Hematopoietic multipotent progenitor cell (in vitro differentiated cells): ENCODE data around the gene PLSCR3. TPM values are rescaled to one million over a fixed set of nuclear protein-coding genes. Genes with fewer than 3 reads are reported as not detected.

ENCODE experiments used
- DNase-seq, 3 donors: peaks; one replicate each; pipeline ENCODE4 v3.0.0-alpha.2; 2011 to 2015; ENCODE audit warnings: low read depth in 2 of 3, low spot score in 2 of 3
- total RNA-seq: library from RNA; depleted of rRNA; stranded (reverse); fragments of >200 nt; gene quantifications from one replicate; pipeline ENCODE4 v1.2.3, GENCODE V29; 2012

PLSCR3 gene
- total RNA-seq, 1 donor, result 26.9 TPM

DNA sequence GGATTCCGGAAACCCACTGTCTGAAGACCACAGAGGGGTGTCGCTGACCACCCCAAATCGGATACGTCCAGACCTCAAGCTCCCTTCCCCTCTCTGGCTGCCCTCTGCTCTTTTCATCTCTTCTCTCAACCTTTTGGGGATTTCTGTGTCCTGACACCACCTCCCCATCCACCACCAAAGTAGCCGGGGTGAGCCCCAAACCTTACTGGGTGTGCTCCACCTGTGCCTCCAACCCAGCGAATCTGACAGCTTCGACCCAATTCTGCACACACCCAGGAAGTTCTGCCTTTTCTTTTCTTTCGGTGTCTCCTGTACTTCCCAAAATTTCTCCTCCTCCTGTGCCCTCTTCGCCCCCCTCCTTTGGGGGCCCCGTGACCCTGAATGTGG lies 41.8 kb downstream of the PLSCR3 start:
- peak in 2 of 3 donors; percentile 26 for DNase-seq

DNA sequence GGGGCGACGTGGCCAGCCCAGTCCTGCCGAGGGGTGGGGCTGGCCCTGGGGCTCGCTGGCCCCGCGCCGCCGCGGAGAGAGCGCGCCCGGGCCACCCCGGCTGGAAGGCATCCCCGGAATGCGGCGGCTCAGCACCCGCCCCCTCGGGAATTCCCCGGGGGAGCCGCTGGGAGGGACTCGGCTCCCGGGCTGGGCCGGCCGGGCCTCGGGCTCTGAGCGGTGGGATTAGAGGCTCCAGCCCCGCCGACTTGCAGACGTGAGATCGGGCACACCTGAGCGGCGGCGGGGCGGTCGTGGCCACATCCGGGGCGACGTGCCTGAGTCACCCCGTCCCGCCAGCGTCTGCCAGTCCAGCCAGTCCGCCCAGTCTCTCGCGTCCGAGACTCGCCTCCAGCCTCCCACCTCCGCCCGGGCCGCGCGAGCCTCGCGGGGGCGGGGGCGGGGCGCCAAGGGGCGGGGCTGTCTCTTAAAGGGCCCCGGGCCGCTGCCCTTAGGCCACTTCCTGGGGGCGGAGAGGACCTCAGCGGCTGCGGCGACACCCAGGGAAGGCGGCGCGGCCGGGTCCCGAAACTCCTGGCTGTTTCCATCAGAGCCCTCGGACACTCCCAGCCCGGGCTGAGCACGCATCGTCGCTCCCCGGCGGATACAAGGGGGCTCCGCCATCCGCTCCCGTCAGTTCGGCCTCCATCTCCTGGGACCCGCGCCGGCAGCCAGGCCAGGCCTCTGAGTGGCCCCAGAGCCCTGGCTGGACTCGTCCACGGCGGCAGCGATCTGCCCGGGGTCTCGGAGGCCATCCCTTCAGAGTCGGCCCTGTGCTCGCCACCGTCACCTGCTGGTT lies 42.4 kb downstream of the PLSCR3 start, which contains the start of gene KCTD11:
Gene KCTD11 (plus strand): TSS at position 498 of the 838 bp plus-strand sequence.
- peak in 2 of 3 donors; percentile 30 to 43 for DNase-seq

DNA sequence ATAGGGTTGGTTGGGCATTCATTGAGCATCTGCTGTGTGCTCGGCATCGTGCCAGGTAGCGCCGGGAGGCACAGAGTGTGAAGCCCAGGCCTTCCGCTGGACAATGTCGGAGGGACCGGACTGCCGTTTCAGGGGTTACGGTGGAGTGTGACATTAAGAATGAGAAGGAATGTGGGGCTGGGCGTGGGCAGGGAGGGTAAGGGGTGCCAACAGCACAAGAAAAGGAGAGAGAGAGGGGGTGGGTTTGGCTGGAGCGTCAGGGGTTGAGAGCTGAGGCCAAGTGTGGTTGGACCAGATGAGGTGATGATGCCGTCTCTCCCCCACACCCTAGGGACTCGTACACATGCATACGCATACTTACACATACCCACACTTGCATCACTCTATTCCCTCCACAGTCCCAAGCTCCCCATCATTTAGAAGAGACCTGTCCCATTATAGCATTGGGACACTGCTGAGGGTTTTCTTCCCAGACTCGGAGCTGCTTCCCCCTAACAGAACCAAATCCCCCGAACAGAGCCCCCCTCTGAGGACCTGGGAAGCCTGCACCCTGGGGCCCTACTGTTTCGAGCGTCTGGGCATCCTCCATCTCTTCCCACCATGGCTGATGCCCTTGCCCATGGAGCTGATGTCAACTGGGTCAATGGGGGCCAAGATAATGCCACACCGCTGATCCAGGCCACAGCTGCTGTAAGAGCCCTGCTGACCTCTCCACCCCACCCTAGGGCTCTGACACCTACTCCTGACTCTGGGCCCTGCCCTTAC lies 45.7 kb downstream of the PLSCR3 start:
- DNase-seq, result no peak

DNA sequence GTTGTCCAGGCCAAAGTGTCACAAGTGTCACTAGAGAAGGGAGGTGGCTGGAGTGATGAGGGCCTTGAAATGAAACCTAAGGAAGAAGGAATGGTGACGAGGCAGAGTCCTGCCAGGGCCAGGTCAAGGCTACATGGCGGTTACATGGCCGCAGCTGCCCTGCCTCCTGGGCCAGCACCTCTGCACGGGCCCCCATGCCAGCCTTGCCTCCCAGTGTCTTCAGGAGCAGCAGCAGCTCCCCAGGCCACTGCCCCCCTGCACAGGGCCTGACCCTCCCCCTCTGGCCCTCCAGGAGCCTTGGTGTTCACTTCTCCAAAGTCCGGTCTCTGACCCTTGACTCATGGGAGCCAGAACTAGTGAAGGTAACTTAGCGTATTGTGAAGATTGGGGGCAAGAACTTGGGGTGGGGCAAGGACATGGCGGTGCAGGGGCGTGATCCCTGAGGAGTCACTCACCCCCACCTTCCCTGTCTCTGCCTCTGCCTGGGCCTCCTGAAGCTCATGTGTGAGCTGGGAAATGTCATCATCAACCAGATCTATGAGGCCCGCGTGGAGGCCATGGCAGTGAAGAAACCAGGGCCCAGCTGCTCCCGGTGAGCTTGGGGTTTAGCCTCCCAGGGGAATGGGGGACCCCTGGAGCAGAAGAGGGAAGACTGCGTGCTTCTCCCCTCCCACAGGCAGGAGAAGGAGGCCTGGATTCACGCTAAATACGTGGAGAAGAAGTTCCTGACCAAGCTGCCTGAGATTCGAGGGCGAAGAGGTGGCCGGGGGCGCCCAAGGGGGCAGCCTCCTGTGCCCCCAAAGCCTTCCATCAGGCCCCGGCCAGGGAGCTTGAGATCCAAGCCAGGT lies 46.5 kb downstream of the PLSCR3 start:
- DNase-seq, result no peak

DNA sequence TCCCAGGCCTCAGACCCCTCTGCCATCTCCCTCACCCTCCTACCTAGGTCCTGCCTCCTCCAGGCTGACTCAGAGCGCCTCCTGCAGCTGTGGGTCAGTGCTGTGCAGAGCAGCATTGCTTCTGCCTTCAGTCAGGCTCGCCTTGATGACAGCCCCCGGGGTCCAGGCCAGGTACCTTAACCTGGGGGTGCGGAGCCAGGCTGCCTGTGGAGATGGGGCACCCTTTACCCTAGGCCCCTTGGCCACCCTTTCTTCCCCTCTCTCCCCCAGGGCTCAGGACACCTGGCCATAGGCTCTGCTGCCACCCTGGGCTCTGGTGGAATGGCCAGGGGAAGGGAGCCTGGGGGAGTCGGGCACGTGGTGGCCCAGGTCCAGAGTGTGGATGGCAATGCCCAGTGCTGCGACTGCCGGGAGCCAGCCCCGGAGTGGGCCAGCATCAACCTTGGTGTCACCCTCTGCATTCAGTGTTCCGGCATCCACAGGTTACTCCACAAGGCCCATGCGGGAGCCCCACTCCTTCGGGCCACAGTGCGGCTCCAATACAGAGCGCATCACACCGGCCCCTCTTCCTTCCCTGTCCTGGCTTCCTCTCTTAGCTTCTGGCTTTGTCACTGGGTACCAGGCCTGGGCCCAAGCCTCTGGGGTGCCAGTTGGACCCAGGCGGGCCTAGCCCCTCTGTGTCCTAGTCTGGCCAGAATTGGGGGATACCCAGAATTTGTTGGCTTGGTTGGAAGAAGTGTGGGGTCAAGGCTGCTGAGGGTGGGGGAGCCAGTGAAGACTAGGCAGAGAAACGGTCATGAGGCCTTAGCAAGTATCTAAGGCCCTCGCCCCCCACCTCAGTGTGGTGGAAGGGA lies 47.3 kb downstream of the PLSCR3 start:
- no peak for DNase-seq

DNA sequence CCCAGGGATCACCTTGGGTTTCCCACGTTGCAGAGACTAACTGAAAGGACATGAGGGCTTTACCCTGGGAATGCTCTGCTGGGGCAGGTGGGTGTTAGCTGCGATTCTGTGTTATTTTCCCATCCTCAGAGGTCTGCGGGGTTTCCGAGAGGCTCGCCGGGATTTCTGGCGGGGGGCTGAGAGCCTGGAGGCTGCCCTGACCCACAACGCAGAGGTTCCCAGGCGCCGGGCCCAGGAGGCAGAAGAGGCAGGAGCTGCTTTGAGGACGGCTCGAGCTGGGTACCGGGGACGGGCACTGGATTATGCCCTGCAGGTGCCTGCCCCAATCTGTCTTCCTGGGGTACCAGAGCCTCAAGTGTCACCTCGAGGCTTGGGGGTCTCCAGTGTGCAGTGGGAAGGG lies 51.1 kb downstream of the PLSCR3 start:
- no peak for DNase-seq

DNA sequence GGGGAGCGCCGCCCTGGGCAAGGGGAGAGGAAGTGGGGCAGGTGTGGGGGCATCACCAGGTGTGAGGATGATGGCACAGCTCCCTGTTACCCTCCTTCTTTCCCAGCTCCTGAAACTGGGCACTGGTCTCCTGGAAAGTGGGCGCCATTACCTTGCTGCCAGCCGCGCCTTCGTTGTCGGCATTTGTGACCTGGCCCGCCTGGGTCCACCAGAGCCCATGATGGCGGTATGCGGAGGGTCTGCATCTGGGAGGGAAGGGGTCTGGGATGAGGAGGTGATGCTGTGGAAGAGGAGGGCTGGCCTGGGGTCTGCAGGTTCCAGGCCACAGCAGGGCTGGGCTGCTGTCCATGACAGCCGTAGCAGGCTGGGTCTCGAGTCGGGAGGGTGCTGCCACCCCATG lies 52.5 kb downstream of the PLSCR3 start:
- DNase-seq, result no peak

DNA sequence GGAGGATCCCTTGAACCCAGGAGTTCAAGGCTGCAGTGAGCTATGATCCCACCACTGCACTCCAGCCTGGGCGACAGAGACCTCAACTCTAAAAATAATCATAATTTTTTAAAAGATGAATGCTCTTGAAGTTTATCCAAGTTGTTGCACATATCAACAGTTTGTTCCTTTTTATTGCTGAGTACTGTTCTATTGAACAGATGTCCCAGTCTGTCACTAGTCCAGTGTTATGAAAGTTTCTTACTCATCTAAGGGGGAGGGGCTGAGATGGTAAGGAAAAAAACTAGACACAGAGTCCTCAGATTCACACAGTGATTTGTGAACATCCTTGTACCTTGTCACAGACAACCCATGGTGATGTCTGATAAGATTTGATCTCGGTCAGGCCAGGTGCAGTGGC lies 54.1 kb downstream of the PLSCR3 start:
- no peak for DNase-seq

Other genes with a start within 250 kb of the PLSCR3 start
- gene ASGR1, start 215.2 kb downstream of the PLSCR3 start, total RNA-seq, result 7.3 TPM
- gene DLG4, start 174.7 kb downstream of the PLSCR3 start, total RNA-seq, result 26.9 TPM
- 191 TPM for gene ACADVL, start 174.6 kb downstream of the PLSCR3 start, total RNA-seq
- gene DVL2, start 160.0 kb downstream of the PLSCR3 start, total RNA-seq, result 78.6 TPM
- gene PHF23, start 155.1 kb downstream of the PLSCR3 start, total RNA-seq, result 24.2 TPM
- 121 TPM for gene GABARAP, start 152.1 kb downstream of the PLSCR3 start, total RNA-seq
- gene CTDNEP1, start 142.8 kb downstream of the PLSCR3 start, total RNA-seq, result 62.7 TPM
- gene ELP5, start 142.3 kb downstream of the PLSCR3 start, total RNA-seq, result 54.7 TPM
- gene CLDN7, start 132.0 kb downstream of the PLSCR3 start, total RNA-seq, result 9.7 TPM
- gene SLC2A4, start 112.8 kb downstream of the PLSCR3 start, total RNA-seq, result 1.9 TPM
- gene YBX2, start 99.9 kb downstream of the PLSCR3 start, total RNA-seq, result 0.27 TPM
- gene EIF5A, start 86.9 kb downstream of the PLSCR3 start, total RNA-seq, result 522 TPM
- 70.3 TPM for gene GPS2, start 79.2 kb downstream of the PLSCR3 start, total RNA-seq
- 37.4 TPM for gene NEURL4, start 65.2 kb downstream of the PLSCR3 start, total RNA-seq
- 109 TPM for gene ACAP1, start 58.0 kb downstream of the PLSCR3 start, total RNA-seq
- 5.1 TPM for gene KCTD11, start 42.4 kb downstream of the PLSCR3 start, total RNA-seq
- gene TMEM95, start 39.4 kb downstream of the PLSCR3 start, total RNA-seq, result not detected
- gene TNK1, start 13.4 kb downstream of the PLSCR3 start, total RNA-seq, result 4.3 TPM
- 141 TPM for gene TMEM256, start 9.6 kb upstream of the PLSCR3 start, total RNA-seq
- 6.7 TPM for gene NLGN2, start 13.3 kb upstream of the PLSCR3 start, total RNA-seq
- gene SPEM1, start 25.8 kb upstream of the PLSCR3 start, total RNA-seq, result not detected
- under 0.01 TPM for gene SPEM2, start 31.1 kb upstream of the PLSCR3 start, total RNA-seq
- not detected for gene SPEM3, start 34.3 kb upstream of the PLSCR3 start, total RNA-seq
- gene TMEM102, start 40.9 kb upstream of the PLSCR3 start, total RNA-seq, result 17.0 TPM
- gene FGF11, start 45.0 kb upstream of the PLSCR3 start, total RNA-seq, result 0.54 TPM
- gene CHRNB1, start 50.5 kb upstream of the PLSCR3 start, total RNA-seq, result 26.1 TPM
- 17.8 TPM for gene ZBTB4, start 85.1 kb upstream of the PLSCR3 start, total RNA-seq
- not detected for gene SLC35G6, start 86.9 kb upstream of the PLSCR3 start, total RNA-seq
- 234 TPM for gene POLR2A, start 89.8 kb upstream of the PLSCR3 start, total RNA-seq
- 11.0 TPM for gene TNFSF12, start 154.5 kb upstream of the PLSCR3 start, total RNA-seq
- 15.3 TPM for gene TNFSF13, start 164.2 kb upstream of the PLSCR3 start, total RNA-seq
- 50.1 TPM for gene SENP3, start 167.4 kb upstream of the PLSCR3 start, total RNA-seq
- 16.4 TPM for gene CD68, start 185.1 kb upstream of the PLSCR3 start, total RNA-seq
- 118 TPM for gene MPDU1, start 189.3 kb upstream of the PLSCR3 start, total RNA-seq
- 0.81 TPM for gene SOX15, start 195.6 kb upstream of the PLSCR3 start, total RNA-seq
- 22.6 TPM for gene FXR2, start 220.4 kb upstream of the PLSCR3 start, total RNA-seq
- 14.0 TPM for gene SAT2, start 233.3 kb upstream of the PLSCR3 start, total RNA-seq
- not detected for gene SHBG, start 235.6 kb upstream of the PLSCR3 start, total RNA-seq